HG02884 (cell line): Measurements from ENCODE around the gene CKB.

Experiments used
- ATAC-seq: cut with Tn5 transposase; IDR thresholded peaks from one replicate; pipeline ENCODE4 v1.9.1; 2021; ENCODE audit warnings: mild to moderate bottlenecking, moderate library complexity; ENCODE audit not compliant: unreplicated experiment

CKB gene

GRCh38 chr14:103522649-103523574 lies at the start of gene CKB:
Gene CKB, minus strand, starts transcription at chr14:103522830. Its CDS starts 337 bp downstream, at chr14:103522493.
- ATAC-seq: no peak

GRCh38 chr14:103569408-103569807 lies 46.8 kb upstream of the CKB start:
- no peak for ATAC-seq

GRCh38 chr14:103568952-103569351 lies 46.3 kb upstream of the CKB start:
- no peak for ATAC-seq

GRCh38 chr14:103563844-103564505 lies 41.3 kb upstream of the CKB start:
- ATAC-seq: no peak

- ATAC-seq: no peak
These were observed 40.6 kb upstream of the CKB start for GRCh38 chr14:103563226-103563620.

- peak; percentile 75 for ATAC-seq
These were observed 40.0 kb upstream of the CKB start, which contains the start of the genes BAG5 and COA8 for GRCh38 chr14:103562429-103563225. Gene BAG5, minus strand, starts transcription at chr14:103562657. Its CDS starts 1,493 bp downstream, at chr14:103561164. Gene COA8, plus strand, starts transcription at chr14:103562960. Its CDS starts 42 bp downstream, at chr14:103563002.

GRCh38 chr14:103562179-103562428 lies 39.5 kb upstream of the CKB start:
- ATAC-seq: peak; percentile 29

GRCh38 chr14:103561381-103562178 lies 39.0 kb upstream of the CKB start:
- peak; percentile 12 for ATAC-seq

GRCh38 chr14:103560691-103561090 lies 38.1 kb upstream of the CKB start:
- ATAC-seq: no peak

GRCh38 chr14:103559766-103560165 lies 37.1 kb upstream of the CKB start:
- ATAC-seq: no peak

- no peak for ATAC-seq
These were observed 35.6 kb upstream of the CKB start for GRCh38 chr14:103558071-103558882.

- ATAC-seq: no peak
These were observed 34.5 kb upstream of the CKB start for GRCh38 chr14:103556946-103557758.

- no peak for ATAC-seq
These were observed 33.1 kb upstream of the CKB start for GRCh38 chr14:103555559-103556337.

- no peak for ATAC-seq
These were observed 30.2 kb upstream of the CKB start for GRCh38 chr14:103552846-103553210.

- no peak for ATAC-seq
These were observed 29.6 kb upstream of the CKB start for GRCh38 chr14:103552011-103552845.

GRCh38 chr14:103551338-103551762 lies 28.7 kb upstream of the CKB start:
- ATAC-seq: no peak
